DMS53 (cell line): ENCODE measurements around the gene PIP5K1B.

Experiments used
- DNase-seq: peaks from one replicate; lab custom pipeline; 2025; lab: John Stamatoyannopoulos, UW

Gene PIP5K1B

GRCh38 chr9:68775003-68775730, 70.1 kb downstream of the PIP5K1B start:
- no peak for DNase-seq

DNA sequence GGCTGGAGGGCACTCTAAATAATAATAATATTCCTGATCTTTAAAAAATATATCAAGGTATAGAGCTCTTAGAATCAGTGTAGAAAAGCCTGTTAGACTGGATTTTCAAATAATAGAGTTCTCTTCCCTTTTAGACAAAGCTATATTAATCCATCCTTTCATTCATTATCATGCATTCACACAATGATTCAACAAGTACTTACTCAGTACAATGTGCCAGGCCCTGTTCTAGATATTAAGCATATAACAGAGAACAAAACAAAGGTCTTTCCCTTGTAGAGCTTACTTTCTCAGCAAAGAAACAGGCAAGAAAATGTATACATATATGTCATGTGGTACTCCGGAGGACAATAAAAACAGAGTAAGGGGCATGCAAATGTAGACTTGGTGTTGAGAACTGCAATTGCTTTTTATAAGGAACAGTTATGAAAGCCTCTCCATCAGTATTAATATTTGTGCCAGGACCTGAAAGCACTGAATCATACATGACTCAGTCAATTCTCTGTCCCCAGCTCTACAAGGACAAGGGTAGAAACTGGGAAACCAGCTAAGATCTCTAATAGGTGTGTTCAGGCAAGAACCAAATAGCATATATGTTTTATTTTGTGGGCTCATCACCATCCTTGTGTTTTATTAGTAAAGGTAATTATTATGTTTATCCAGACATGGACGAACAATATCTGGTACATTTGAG, 72.2 kb downstream of the PIP5K1B start:
- DNase-seq: peak; percentile 7

- no peak for DNase-seq
Measured at GRCh38 chr9:68778635-68779034, 73.6 kb downstream of the PIP5K1B start.

DNA sequence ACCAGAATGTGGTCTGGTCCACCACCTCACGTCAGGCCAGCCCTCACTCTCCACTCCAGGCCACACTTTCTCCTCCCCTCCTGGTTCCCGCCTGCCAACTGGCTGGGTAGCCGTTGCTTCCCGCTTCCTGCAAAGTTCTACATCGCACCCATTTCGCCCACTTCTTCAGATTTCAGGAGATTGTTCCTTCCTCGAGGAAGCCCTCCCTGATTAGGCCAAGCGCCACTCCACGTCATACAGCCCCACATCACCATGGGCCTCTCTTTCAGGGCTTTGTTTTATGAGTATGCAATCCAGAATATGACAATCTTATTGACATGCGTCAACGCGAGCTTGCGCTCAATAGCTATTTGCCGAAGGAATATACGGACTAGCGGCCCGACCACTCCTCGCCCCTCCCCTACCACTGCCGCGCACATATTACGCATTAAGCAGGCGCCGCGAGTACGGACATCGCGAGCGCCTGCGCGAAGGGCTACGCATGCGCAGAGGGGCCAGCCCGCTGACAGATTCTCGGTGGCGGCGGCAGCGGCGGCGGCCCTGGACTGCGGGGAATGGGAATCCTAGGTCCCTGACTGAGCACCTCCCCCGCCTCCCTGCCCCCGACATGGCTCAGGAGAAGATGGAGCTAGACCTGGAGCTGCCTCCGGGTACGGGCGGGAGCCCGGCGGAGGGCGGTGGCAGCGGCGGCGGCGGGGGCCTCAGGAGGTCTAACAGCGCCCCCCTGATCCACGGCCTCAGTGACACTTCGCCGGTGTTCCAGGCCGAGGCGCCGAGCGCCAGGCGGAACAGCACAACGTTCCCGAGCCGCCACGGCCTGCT, 74.7 kb downstream of the PIP5K1B start:
- peak; percentile 95 for DNase-seq

DNA sequence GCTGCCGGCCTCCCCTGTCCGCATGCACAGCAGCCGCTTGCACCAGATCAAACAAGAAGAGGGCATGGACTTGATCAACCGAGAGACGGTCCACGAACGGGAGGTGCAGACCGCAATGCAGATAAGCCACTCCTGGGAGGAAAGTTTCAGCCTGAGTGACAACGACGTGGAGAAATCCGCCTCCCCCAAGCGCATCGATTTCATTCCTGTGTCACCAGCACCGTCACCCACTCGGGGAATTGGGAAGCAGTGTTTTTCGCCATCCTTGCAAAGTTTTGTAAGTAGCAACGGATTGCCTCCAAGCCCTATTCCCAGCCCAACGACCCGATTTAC, 75.3 kb downstream of the PIP5K1B start:
- DNase-seq: no peak

- peak; percentile 15 for DNase-seq
Measured at GRCh38 chr9:68780720-68781119, 75.7 kb downstream of the PIP5K1B start.

- DNase-seq: no peak
Measured at GRCh38 chr9:68781928-68782327, 76.9 kb downstream of the PIP5K1B start.

DNA sequence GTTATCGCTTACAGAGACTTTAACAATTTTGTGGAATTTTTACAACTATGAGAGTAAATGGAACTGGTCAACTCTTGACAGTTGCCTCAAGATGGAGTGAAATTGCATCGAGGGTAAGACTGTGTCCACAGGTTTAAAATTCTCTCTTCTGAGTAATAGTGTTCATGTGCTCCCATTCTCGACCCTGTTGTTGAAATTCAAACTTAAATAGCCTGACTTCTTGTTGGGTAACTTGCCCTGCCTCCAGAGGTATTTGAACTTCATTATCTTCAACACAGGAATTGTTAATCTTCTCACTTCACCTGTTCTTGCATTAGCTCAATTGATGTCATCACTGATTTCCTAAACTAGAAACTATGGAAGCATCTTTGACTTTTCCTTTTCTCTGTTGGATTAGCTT, 77.5 kb downstream of the PIP5K1B start:
- DNase-seq: no peak

DNA sequence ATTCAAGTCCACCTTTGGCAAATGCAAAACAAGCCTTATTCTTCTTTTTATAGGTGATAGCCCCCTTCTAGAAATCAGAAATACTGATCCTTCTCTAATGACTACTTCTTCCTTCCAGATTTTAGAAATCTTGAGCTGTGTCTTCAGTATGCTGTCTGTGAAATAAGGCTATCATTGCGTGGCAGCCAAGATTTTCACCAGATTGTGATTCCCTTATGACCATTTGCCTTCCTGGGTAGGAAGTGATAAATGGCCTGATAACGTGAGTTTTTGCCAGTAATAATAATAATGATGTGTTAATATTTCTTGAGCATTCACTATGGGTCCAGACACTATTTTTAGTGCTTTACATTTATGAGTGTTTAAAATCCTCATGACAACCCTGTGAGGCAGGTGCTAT, 80.9 kb downstream of the PIP5K1B start:
- DNase-seq: no peak

DNA sequence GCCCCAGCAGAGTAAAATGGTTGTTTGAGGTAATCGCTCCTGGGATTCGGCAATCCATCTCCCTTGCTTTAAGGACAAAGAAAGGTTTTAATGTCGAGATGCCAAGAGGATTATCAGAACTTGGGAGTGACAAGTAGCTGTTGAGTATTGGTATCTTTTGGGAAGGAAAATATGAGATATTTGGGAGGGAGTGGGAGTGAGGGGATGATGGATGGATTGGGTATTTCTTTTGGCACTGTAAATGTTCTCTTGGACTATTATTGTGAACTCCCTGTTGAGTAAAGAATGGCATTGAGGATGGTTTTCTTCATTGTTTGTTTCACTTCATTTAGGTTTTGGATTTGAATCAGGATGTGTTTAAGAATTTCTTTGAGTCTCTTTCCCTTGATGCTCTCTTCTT, 86.1 kb downstream of the PIP5K1B start:
- DNase-seq: no peak

DNA sequence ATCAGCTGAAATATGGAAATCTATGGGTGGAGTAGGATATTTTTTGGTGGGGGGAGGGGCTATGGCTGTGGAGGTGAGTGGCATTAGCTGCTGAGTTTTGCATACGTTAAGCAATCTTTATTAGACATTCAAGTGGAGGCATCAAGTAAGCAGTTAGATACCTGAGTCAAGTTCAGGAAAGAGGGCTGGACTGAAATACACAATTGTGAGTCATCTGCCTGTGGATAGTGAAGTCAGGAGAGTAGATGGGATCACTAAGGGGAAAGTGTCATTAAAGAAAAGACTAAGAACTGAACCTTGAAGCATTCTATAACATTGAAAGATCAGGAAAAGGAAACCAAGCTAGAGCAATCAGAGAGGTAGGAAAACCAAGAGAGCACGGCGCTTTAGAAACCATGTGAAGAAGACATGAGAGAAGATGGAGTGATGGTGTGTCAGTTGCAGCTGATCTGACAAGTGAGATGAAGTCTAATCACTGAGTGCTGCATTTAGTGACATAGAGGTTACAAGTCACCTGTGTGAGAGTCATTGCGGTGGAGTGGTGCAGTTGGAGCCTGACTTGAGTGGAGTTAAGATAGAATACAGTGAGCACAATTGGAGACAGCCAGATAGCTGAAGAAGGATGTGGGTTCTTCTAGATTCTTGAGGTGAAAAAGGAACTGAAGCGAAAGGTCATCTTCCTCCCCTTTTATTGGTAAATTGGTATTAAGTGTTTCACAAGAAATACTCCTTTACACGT, 88.7 kb downstream of the PIP5K1B start:
- no peak for DNase-seq

GRCh38 chr9:68794898-68795297, 89.9 kb downstream of the PIP5K1B start:
- no peak for DNase-seq

GRCh38 chr9:68795411-68795810, 90.4 kb downstream of the PIP5K1B start:
- no peak for DNase-seq

GRCh38 chr9:68797116-68797515, 92.1 kb downstream of the PIP5K1B start:
- DNase-seq: no peak

DNA sequence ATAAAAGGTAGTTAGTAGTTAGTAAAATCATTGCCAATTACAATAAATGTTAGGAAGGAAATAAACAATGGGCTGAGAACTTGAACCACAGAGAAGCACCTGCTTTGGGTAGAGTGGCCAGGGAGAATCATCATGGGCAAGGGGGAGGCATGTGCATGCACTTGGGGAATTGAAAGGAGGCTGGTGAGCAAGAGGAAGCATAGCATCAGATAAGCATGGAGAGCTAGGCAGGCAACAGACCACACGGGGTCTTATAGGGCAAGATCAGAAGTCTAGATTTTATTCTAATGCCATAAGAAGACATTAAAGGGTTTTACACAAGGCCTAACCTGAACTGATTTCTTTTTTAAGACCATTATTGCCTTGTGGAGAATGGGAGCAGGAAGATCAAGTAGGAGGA, 93.4 kb downstream of the PIP5K1B start:
- DNase-seq: no peak

- DNase-seq: no peak
Measured at GRCh38 chr9:68800836-68801235, 95.8 kb downstream of the PIP5K1B start.

- DNase-seq: no peak
Measured at GRCh38 chr9:68802525-68803015, 97.5 kb downstream of the PIP5K1B start.

DNA sequence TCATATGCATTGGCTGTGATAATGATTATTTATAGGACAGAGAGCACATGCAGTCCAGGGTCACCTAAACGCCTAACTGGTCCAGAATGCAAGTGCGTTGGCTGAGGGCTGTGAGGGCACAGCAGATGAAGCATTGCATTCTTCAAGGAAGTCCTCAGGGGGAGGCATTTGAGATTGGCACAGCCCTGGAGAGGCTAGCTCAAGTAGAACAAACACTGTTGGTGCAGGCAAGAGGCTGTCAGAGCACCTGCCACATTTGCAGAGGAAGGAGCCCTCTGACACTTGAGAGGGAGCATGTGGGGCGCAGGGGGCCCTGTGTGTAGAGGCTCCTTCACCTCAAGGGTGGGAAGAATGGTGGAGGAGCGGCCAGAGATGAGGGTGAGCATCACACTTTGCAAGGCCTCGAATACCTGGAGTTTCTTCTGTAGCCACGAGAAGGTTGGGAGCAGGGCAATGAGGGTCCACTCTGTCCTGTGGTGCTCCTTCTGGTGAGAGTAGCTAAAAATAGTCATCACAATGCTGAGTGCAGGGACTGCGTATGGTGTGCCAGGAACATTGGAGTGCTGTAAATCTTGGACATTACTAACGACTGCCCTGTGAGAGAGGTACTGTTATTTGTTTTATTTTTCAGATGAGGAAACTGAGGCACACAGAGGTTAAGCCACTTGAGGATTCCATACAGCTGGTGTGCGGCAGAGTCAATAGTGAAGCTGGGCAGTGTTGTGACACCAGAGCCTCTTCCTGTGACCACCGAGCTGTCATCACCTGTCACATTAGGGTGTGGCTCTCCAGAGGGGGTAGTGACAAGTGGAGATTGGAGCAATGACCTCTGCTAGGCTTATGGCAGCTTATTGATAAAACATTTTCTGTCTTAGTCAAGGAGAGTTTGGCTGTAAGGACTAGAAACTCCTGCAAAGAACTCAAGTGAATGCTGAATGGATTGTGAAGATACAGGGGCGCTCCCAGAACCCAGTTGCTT, 100.2 kb downstream of the PIP5K1B start:
- no peak for DNase-seq

- no peak for DNase-seq
Measured at GRCh38 chr9:68805890-68806517, 101.0 kb downstream of the PIP5K1B start.

DNA sequence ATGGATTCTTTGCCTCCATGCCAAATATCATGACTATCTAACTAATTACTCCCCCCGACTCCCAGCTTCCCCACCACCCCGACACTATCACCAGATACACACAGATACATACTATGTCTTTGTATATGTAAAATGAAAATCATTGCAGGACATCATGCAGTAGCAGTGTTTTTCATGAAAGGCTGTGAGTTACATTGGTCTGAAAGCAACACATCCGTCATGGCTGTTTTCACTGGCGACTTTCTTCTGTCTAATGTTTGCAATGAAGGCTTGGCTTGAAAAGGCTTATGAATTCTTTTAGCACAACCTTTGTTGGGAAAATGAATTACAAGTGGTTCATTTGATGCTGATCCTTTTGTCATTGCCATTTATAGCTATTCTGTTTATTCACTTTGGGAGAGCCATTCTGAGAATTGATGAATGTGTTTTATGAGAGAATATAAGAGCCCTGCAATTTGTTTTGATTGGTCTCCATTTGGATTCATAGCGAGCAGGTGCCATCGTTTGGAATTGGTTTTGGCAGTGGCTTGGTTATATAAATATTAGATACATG, 103.4 kb downstream of the PIP5K1B start:
- no peak for DNase-seq
